HG03139 (cell line): ENCODE measurements around the gene TPSG1.
"Not testable (repeated sequence)": the region's sequence is repeated elsewhere in the genome, so short reads cannot be mapped to it uniquely, and the experiment has no call there.

Source experiments
- ATAC-seq: cut with Tn5 transposase; IDR thresholded peaks from one replicate; pipeline ENCODE4 v1.9.1; 2021; ENCODE audit not compliant: unreplicated experiment

TPSG1 gene

DNA sequence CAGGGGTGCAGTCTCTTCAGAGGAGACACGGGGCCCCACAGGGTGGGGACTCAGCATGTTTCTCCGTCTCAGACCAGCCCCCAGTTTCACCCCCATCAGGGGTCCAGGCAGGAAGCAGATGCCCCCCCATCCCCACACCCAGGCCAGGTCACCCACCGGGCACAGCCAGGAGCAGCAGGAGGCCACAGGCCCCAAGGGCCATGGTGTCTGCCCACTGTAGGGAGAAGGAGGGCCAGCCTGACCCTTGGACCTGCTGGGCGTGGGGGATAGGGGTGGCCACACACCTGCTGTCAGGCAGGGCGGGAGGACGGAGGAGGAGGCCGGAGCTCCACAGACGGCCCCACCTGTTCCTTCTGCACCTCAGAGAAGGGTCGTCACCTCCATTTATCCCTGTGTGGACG is at the start of gene TPSG1:
Gene TPSG1 (minus strand): TSS at position 218 of the 401 bp plus-strand sequence. CDS start 16 bp downstream, at position 202.
- no peak for ATAC-seq

DNA sequence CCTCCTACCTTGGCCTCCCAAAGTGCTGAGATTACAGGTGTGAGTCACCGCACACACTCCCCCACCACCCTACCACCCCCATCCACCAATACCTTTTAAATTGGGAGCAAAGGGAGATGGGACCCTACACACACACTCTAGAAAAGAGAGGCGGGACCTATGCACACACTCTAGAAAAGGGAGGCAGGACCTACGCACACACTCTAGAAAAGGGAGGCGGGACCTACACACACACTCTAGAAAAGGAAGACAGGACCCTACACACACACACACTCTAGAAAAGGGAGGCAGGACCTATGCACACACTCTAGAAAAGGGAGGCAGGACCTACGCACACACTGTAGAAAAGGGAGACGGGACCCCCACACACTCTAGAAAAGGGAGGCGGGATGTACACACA is 49.7 kb upstream of the TPSG1 start:
- no peak for ATAC-seq

DNA sequence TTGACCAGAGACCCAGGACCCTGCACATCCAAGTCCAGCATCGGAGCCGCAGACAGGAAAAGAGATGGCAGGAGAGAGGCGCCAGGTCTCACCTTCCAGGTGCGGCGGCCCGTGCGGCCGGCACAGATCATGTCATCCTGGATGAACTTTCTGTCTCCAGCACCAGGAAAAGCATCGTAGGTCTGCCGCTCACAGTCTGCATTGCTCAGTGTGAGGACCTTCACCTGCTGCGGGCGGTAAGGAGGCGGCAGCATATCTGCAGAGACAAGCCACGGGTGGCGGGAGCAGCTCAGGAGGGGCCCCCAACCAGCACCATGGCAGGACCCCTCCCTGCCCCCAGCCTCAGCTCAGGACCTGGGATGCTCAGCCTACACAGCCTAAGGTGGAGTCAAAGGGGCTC is 48.7 kb upstream of the TPSG1 start:
- no peak for ATAC-seq

DNA sequence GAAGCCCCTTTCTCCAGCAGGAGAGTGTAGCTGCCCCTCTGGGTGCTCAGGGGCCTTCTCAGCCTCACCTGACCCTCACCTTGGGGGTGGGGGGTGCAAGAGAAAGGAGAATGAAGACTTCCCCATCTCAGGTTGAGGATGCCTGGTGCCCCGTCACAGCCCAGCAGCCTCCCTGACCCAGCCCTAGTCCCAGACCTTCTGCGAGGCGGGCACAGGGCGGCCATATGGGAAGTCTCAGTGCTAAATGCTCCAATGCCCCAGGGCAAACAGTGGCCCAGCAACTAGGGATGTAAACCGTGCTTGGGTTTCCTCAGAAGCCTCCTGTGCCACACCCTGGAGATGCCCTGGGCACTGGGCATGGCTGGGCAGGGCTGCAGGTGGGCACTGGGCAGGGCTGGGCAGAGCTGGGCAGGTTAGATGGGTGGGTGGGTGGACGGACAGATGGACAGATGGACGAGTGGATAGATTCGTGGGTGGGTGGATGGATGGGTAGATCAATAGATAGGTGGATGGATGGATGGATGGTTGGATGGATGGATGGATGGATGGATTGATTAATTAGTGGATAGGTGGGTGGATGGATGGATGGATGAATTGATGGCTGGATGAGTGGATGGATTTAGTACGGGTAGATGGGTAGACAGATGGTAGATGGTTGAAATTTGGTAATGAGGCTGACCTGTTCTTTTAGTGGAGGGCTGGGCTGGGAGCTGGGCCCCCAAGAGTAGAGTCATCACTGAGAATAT is 47.6 kb upstream of the TPSG1 start:
- no peak for ATAC-seq

DNA sequence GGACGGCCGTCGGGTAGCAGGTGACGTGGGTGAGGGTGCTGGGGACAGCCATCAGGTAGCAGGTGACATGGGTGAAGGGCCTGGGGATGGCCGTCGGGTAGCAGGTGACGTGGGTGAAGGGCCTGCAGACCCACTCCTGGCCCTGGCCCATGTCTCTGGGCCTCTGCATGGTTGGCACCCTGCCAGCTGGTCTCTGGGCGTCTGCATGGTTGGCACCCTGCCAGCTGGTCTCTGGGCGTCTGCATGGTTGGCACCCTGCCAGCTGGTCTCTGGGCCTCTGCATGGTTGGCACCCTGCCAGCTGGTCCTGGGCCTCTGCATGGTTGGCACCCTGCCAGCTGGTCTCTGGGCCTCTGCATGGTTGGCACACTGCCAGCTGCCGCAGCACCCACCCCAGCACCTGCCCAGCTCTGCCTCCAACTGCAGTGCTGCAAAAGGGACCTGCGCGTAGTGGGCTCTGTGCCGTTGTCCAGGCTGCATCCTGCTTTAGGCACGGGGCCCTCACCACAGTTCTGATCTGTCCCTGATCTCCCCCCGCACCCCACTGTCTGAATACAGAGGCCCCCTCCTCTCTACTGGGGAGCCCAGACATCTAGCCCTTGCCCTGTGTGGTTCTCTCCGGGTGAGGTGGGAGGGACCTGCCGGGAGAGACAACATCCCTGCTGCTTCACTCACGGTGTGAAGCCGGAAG is 46.8 kb upstream of the TPSG1 start:
- ATAC-seq: not testable (repeated sequence)

DNA sequence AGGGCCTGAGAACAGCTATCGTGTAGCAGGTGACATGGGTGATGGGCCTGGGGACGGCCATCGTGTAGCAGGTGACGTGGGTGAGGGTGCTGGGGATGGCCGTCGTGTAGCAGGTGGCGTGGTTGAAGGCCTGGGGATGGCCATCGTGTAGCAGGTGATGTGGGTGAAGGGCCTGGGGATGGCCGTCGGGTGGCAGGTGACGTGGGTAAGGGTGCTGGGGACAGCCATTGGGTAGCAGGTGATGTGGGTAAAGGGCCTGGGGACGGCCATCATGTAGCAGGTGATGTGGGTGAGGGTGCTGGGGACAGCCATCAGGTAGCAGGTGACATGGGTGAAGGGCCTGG is 46.3 kb upstream of the TPSG1 start:
- no peak for ATAC-seq

DNA sequence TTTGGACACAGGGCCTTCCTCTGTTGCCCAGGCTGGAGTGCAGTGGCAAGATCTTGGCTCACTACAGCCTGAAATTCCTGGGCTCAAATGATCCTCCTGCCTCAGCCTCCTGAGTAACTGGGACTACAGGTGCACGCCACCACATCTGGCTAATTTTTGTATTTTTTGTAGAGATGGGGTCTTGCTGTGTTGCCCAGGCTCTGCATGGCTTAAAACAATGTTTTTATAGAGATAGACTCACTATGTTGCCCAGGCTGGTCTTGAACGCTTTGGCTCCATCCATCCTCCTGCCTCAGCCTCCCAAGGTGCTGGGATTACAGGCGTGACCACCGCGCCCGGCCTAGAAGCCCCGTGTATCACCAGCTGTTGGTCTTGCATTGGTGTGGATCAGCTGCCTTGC is 44.4 kb upstream of the TPSG1 start:
- ATAC-seq: not testable (repeated sequence)

DNA sequence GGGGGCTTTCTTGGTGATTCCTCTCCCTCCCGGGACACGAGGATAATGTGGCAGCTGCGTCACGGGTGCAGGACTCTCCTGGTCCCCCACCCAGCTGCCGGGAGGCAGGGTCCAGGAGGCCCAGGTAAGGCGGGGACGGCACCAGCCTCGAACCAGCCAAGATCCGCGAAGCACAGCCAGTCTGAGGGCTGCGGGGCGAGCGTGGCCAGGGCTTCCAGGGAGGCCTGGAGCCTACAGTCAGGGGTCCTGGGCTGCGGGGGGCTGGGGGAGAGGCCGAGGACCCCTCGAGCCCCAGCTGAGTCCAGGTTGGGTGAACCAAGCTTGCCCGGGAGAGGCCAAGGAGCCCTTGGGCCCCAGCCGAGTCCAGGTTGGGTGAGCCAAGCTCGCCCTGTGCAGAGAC is 40.8 kb upstream of the TPSG1 start:
- no peak for ATAC-seq

DNA sequence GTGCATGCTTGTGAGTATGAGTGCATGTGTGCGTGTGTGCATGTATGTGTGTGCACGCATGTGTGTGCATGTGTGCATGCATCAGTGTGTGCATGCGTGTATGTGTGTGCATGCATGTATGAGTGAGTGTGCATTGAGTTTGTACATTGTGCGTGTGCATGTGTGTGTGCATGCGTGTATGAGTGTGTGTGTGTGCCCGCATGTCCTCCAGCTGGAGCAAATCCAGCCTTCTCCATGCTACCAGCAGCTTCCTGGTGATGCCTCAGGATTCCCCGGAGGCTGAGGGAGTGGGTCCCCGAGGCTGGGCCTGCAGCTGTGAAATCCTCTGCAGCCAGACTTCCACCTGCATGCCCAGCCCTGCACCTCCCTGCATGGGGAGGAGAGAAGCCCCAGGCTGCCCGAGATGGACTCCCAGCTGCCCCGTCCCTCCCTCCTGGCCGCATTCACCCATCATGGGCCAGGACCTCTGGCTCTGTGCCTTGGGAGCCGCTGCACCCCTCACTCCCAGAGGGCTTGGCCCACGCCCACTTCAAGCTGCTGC is 40.1 kb upstream of the TPSG1 start:
- no peak for ATAC-seq

DNA sequence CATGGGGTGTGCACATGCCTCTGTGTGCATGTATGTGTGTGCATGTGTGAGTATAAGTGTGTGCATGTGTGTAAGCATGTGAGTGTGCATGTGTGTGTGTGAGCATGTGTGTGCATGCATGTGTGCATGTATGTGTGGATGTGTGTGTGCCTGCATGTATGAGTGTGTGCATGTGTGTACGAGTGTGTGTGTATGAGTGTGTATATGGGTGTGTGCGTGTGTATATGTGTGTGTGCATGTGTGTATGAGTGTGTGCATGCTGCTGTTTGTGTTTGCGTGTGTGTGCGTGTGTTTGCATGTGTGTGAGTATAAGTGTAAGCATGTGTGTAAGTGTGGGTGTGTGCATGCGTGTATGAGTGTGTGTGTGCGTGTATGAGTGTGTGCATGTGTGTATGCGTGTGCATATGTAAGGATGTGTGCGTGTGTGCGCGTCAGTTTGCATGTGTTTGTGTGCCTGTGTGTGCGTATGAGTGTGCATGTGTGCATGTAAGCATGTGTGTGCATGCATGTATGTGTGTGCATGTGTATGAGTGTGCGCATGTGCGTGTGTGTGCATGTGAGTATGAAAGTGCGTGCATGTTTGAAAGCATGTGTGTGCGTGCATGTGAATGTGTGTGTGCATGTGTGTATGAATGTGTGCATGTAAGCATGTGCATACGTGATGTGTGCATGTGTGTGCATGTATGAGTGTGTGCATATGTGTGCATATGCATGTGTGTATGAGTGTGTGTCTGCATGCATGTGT is 39.4 kb upstream of the TPSG1 start:
- ATAC-seq: no peak

DNA sequence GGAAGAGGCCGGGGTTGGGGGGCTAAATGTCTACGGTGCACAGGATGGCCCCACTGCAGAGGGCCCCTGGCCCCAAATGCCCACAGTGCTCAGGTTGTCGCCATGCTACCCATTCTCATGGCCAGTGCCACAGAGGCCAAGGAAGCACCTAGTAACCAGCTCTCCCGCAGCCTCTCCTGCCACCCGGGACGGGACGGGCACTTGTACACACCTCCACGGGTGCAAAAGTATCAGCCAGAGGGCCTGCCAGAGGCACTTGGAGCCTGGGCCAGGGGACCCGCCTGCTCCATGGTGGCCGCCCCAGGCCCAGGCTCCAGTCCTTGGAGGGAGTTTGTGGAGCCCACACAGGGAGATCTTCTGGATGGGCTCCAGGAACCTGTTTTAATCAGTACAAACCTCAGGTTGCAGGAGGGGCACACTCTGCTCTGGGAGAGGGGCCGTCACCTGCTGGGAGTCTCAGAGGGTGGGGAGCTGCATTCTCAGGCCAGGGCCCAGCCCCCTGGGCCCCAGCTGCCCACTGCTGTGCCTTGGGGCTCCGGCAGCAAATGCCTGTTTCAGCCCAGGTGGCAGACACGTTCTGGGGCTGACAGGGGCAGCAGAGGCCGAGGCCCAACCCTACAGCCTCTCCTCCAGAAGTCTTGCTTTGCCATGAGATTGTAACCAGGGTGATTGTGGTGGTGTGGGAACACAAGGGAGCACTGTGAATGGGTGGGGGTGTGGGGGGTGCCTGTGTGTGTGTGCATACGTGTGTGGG is 38.7 kb upstream of the TPSG1 start:
- no peak for ATAC-seq

DNA sequence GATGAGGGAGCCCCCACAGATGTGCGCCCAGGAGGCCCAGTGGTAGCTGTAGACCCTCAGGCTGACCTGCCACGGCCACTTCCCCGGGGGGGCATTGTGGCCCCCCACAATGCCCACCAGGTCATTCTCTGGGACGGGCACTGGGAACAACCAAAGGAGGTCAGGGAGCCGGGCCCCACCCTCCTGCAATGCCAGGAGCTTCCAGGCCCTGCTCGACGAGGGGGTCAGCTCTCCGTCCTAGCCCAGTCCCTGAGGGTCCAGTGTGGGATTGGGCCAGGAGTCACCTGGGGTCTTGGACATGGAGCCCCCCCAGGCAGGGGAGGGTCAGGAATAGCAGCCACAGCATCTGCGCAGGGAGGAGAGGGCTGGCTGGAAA is 37.8 kb upstream of the TPSG1 start:
- ATAC-seq: no peak

DNA sequence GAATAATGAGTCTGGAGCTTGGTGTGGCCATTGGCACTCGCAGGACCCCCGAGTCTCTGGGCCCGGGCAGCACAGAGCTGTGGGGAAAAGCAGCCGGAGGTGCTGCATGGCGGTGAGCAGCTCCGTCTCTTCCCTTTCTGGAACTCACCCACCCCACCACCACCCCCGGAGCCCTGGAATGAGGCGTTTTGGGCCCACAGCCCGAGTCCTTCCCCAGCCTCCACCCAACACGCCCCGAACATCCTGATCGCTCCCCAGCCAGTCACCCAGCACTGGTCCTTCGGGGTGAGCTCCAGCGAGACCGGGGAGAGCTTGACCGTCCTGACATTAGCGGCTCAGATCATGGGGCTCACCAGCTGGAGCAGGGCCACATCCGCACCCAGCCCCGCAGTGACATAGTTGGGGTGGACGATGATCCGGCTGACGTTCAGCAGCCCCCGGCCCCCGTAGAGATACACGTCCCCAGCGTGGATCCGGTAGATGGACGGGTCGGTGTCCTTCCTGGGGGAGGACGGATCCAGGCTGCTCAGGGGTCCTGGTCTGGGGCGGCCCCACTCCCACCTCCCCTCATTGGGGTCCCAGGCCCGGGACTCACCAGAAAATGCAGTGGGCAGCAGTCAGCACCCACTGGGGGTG is 37.3 kb upstream of the TPSG1 start:
- no peak for ATAC-seq

DNA sequence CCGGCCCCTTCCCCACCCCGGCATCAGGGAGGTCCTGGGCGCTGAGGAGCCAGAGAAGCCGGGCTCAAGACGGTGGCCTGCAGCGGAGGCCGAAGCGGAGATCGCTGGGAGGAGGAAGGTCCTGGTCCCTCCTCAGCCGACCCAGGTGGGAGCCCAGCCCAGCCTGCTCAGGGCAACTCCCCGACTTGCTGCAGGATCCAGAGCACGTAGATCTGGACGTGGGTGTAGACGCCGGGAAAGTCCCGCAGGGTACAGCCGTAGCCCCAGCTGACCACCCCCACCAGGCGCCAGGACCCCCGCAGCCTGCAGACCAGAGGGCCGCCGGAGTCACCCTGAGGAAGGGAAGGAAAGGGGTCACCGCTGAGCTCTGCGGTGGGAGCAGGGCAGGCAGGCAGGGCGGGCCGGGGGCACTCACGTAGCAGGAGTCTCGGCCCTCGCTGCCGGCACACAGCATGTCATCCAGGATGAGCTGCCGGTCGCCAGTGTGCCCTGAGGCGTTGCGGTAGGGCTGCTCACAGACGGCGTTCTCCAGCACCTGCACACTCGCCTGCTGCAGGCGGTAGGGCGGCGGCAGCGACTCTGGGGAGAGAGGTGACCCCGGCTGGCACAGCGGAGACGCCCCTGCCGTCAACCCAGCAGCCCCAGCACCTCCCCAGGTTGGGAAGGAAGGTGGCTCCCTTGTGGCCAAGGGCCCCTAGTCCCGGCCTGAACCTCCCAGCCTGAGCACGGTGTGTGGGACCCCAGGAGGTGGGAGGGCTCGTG is 36.2 kb upstream of the TPSG1 start:
- no peak for ATAC-seq

DNA sequence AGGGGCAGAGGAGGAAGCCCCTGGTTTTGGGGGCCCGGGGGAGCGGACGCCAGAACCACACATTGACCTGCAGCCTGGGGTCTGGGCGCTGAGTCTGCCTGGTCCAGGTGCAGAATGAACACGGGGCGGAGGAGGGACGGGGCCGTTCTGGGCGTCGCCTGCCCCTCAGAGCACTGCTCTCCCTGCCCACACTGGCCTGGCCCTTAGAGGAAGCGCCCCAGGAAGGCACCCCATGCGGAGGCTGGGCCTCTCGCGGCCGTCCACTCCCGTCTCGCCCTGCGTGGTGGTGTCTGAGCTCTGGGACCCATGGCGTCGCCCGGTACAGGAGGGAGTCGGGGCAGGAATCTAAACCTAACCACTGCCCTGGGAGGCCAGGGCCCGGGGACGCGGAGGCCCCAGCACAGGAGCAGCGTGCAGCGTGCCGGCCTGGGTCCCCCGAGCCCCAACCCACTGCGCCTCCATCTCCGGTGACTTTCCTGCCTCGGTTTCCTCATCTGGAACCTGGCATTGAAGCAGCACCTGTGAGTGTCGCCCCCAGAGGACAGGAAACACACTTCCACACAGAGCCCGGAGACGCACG is 35.1 kb upstream of the TPSG1 start:
- ATAC-seq: no peak

DNA sequence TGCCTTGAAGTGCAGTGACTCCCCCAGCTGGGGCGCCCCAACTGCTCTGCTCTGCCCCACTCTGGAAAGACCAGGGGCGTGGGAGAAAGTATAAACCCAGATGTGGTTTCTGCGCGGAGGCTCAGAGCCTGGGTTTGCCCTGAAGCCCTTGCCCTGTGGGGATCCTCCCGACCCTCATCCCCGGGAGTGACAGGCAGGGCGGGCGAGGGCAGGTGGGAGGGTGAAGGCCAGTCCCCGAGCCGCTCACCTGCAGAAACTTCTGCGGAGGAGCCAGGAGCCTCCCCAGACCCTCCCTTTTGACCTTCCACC is 34.6 kb upstream of the TPSG1 start:
- no peak for ATAC-seq

DNA sequence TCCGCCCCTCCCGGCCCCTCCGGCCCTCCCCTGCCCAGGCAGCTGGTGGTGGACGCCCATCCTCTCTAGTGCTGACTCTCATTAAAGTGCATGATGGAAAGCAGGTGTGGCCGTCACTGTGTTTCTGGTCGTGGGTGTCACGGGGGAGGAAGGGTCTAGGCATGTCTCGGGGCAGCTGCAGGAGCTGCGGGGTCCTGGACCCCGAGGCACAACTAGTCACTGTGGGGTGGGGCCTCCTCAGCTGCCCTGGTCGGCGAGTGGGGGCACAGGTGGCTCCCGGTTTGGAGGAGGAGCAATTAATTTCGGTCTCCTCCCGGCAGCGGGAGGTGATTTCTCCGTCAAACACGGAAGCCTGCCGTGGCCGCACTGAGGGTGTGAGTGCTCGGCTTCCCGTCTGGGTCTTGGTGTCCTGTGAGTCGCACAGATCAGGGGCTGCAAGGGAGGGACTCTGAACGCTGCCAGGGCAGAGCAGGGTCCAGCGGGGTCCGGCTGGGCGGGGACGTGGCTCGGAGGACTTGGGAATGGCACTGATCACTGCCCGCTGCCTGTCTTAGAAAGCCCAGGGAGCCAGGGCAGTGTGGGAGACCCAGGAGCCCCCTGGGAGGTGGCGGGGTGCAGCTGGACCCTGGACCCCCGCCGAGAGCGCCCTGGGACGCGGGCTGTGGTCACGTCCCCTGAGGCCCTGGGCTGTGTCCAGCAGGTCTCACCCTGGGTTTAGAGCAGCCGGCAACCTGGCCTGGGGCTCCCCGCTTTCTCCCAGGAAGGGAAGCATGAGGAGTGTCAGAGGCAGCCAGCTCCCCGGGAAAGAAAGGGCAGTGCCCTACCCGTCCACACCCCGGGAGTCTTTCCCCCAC is 34.1 kb upstream of the TPSG1 start:
- no peak for ATAC-seq

DNA sequence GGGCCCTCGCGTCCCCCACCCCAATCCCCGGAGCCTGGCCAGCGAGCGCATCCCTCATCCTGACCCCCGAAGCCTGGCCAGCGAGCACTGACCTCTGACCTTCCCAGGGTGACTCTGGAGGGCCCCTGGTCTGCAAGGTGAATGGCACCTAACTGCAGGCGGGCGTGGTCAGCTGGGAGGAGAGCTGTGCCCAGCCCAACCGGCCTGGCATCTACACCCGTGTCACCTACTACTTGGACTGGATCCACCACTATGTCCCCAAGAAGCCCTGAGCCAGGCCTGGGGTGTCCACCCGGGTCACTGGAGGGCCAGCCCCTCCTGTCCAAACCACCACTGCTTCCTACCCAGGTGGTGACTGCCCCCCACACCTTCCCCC is 33.1 kb upstream of the TPSG1 start:
- no peak for ATAC-seq
